ENCODE measurements around the gene TMEM271.

Gene TMEM271

DNA sequence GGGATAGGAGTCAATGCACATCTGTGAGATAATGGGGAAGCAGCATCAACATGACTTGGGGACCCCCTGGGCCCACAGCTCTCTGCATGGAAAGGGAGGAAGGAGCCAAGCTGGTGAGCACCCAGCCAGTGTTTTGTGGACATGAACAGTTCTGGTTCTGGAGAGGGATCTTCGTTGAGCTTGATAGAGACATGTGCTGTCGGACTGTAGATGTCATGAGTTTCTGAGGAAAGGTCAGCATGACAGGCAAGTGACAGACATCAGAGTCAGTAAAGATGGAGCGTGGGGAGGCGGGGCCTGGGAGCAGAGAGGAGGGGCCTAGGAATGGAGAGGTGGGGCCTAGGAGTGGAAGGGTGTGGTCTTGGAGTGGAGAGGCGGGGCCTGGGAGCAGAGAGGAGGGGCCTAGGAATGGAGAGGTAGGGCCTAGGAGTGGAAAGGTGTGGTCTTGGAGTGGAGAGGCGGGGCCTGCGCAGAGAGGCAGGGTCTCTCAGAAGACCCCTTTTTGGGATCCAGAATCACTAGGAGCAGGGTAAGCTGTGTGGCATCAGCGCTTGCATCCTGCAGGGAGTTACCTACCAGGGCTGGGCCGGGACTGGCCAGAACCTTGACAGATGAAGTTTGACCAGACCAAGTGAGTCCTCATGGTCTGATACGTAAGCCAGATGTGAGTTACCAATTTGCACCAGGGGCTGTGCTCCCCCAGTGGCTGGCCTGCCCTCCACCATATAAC is 43.3 kb downstream of the TMEM271 start:
- H2AFZ ChIP-seq (ENCODE audit: low read depth, low read length): no peak overlapping the region

DNA sequence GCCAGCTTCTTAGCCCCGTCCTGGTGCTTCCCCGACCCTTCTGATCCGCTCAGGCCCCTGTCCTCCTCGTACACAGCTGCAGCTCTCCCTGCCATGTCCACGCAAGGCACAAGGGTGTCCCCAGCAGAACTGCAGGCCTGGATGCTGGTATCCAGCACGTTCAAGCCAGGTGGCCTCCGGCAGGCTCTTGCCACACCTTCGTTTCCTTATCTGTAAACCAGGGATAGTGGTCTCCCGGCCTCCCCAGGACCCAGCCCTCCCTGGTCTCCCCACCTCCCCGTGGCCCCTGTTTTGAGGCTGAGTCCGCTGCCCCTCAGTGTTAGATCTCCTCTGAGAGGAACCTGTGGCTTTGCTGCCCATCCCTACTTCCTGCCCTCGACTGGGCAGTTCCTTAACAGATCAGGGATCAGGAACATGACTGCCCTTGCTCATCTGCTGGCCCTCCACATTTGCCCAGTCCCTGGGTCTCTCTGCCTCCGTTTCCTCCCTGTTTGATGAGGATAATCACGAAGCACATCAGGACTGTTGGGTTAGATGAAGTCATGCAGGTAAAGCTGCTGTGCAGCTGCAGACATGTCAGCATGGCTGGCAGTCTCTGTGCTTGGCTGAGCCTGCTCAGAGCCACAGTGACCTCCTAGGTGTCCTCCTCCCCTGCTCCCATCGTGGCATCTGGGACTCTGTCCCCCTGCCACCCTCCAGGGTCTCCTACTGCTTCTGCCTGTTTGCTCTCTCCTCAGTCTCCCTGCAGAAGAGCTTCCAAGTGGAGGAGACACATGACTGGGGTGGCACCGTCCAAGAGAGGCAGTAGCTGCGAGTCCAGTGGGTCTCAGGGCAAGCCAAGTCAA is 44.2 kb downstream of the TMEM271 start:
- Histone ChIP-seq H3K27ac (ENCODE audit: low read length) (no peak overlapping the region), H3K9ac (ENCODE audit: low read length) (no peak overlapping the region), H2AFZ (ENCODE audit: low read depth, low read length) (no peak overlapping the region), H3K4me1 (ENCODE audit: low read length) (no peaks in the 10 kb centered on the region), H3K36me3 (replicated peaks; ENCODE audit: low read depth, low read length) (peaks cover 61% of the 10 kb centered on the region), H4K20me1 (ENCODE audit: insufficient read depth, low read length) (no peaks in the 10 kb centered on the region), H3K27me3 (ENCODE audit: low read depth, low read length) (no peaks in the 10 kb centered on the region), H3K79me2 (ENCODE audit: low read length) (no peaks in the 10 kb centered on the region), H3K4me3 (ENCODE audit: low read length) (no peak overlapping the region), H3K9me3 (ENCODE audit: insufficient read depth, low read length) (no peaks in the 10 kb centered on the region), H3K4me2 (ENCODE audit: low read length) (no peak overlapping the region)
- TF ChIP-seq, protein P1, sequence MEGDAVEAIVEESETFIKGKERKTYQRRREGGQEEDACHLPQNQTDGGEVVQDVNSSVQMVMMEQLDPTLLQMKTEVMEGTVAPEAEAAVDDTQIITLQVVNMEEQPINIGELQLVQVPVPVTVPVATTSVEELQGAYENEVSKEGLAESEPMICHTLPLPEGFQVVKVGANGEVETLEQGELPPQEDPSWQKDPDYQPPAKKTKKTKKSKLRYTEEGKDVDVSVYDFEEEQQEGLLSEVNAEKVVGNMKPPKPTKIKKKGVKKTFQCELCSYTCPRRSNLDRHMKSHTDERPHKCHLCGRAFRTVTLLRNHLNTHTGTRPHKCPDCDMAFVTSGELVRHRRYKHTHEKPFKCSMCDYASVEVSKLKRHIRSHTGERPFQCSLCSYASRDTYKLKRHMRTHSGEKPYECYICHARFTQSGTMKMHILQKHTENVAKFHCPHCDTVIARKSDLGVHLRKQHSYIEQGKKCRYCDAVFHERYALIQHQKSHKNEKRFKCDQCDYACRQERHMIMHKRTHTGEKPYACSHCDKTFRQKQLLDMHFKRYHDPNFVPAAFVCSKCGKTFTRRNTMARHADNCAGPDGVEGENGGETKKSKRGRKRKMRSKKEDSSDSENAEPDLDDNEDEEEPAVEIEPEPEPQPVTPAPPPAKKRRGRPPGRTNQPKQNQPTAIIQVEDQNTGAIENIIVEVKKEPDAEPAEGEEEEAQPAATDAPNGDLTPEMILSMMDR (IDR thresholded peaks at IDR 0.05; ENCODE audit: low read depth, low read length): no peak
- no peak for TF ChIP-seq EZH2phosphoT487 (IDR thresholded peaks at IDR 0.05; ENCODE audit: low read depth)

More for the DNA sequence above, 43.3 kb downstream of the TMEM271 start:
- no peak overlapping the region for H3K4me2 ChIP-seq (ENCODE audit: low read length)
- H3K4me3 ChIP-seq (ENCODE audit: low read length): no peak overlapping the region
- TF ChIP-seq, protein P1 (IDR thresholded peaks at IDR 0.05; ENCODE audit: low read depth, low read length): no peak
- no peak for TF ChIP-seq EZH2phosphoT487 (IDR thresholded peaks at IDR 0.05; ENCODE audit: low read depth)
- H4K20me1 ChIP-seq (ENCODE audit: insufficient read depth, low read length): no peaks in the 10 kb centered on the region
- H3K27me3 ChIP-seq (ENCODE audit: low read depth, low read length): no peaks in the 10 kb centered on the region
- H3K27ac ChIP-seq (ENCODE audit: low read length): no peak overlapping the region
- peaks cover 59% of the 10 kb centered on the region for H3K36me3 ChIP-seq (replicated peaks; ENCODE audit: low read depth, low read length)
- H3K79me2 ChIP-seq (ENCODE audit: low read length): no peaks in the 10 kb centered on the region
- H3K9me3 ChIP-seq (ENCODE audit: insufficient read depth, low read length): no peaks in the 10 kb centered on the region
- H3K4me1 ChIP-seq (ENCODE audit: low read length): no peaks in the 10 kb centered on the region
- no peak overlapping the region for H3K9ac ChIP-seq (ENCODE audit: low read length)

DNA sequence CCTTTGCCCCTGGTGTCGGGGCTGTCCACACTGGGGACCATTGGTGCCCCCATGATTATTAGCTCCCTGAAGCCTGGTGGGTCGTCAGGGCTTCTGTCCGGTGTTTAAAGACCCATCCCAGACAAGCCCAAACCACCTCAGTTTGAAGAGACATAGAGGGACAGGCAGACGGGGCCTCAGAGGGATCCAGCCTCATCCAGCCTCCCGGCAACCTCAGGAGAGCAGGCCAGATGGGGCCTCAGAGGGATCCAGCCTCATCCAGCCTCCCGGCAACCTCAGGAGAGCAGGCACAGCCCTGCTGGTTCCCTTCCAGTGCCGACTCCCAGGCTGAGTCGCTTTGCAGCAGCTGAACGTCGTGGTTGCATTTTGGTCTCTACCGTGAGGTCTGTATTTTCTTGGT is 45.0 kb downstream of the TMEM271 start:
- no peak overlapping the region for H3K4me3 ChIP-seq (ENCODE audit: low read length)
- no peak for TF ChIP-seq EZH2phosphoT487 (IDR thresholded peaks at IDR 0.05; ENCODE audit: low read depth)
- TF ChIP-seq, protein P1 (IDR thresholded peaks at IDR 0.05; ENCODE audit: low read depth, low read length): no peak
- H3K79me2 ChIP-seq (ENCODE audit: low read length): no peaks in the 10 kb centered on the region
- H3K36me3 ChIP-seq (replicated peaks; ENCODE audit: low read depth, low read length): peaks cover 59% of the 10 kb centered on the region
- H3K9me3 ChIP-seq (ENCODE audit: insufficient read depth, low read length): no peaks in the 10 kb centered on the region
- no peak overlapping the region for H2AFZ ChIP-seq (ENCODE audit: low read depth, low read length)
- no peaks in the 10 kb centered on the region for H4K20me1 ChIP-seq (ENCODE audit: insufficient read depth, low read length)
- H3K4me1 ChIP-seq (ENCODE audit: low read length): no peaks in the 10 kb centered on the region
- no peaks in the 10 kb centered on the region for H3K27me3 ChIP-seq (ENCODE audit: low read depth, low read length)
- H3K27ac ChIP-seq (ENCODE audit: low read length): no peak overlapping the region
- no peak overlapping the region for H3K4me2 ChIP-seq (ENCODE audit: low read length)
- no peak overlapping the region for H3K9ac ChIP-seq (ENCODE audit: low read length)

Data from OCI-LY3 (cell line).